Karpas-422 (cell line): ENCODE data around the gene PGBD5. TPM values are rescaled to one million over a fixed set of nuclear protein-coding genes. Genes with fewer than 3 reads are reported as not detected.

Experiments used
- DNase-seq: peaks from one replicate; pipeline ENCODE4 v3.0.0-alpha.2; 2015
- H2AFZ ChIP-seq: fragments of 200-600 bp; sonication (generic); 2 replicates; pipeline ENCODE4 v1.6.1; 2014; ENCODE audit warnings: antibody characterized with exemption, low read length, mixed read lengths
- H3K27ac ChIP-seq: fragments of 200-600 bp; sonication (generic); 2 replicates; pipeline ENCODE4 v1.5.1; 2014; ENCODE audit warnings: mild to moderate bottlenecking, low read length, moderate library complexity
- H3K27me3 ChIP-seq: fragments of 200-600 bp; sonication (generic); 2 replicates; pipeline ENCODE4 v1.6.1; 2014; ENCODE audit warnings: low read length, mixed read lengths
- H3K36me3 ChIP-seq: fragments of 200-600 bp; sonication (generic); 2 replicates; pipeline ENCODE4 v1.6.1; 2014; ENCODE audit warnings: low read length, mixed read lengths; ENCODE audit not compliant: insufficient read depth
- H3K4me1 ChIP-seq: fragments of 200-600 bp; sonication (generic); 2 replicates; pipeline ENCODE4 v1.6.1; 2014; ENCODE audit warnings: mild to moderate bottlenecking, low read length, mixed read lengths
- H3K4me2 ChIP-seq: fragments of 200-600 bp; sonication (generic); 2 replicates; pipeline ENCODE4 v1.6.1; 2014; ENCODE audit warnings: low read length, low read depth, mild to moderate bottlenecking; ENCODE audit not compliant: poor library complexity, severe bottlenecking
- H3K4me3 ChIP-seq: fragments of 200-600 bp; sonication (generic); 2 replicates; pipeline ENCODE4 v1.5.1; 2014; ENCODE audit warnings: mild to moderate bottlenecking, antibody characterized with exemption, low read length, mixed read lengths
- H3K79me2 ChIP-seq: fragments of 200-600 bp; sonication (generic); 2 replicates; pipeline ENCODE4 v1.6.1; 2014; ENCODE audit warnings: mild to moderate bottlenecking, low read length, mixed read lengths
- H3K9ac ChIP-seq: fragments of 200-600 bp; sonication (generic); 2 replicates; pipeline ENCODE4 v1.6.0; 2014; ENCODE audit warnings: low read length
- H3K9me2 ChIP-seq: fragments of 200-600 bp; sonication (generic), shearing (Covaris generic); replicated peaks from 2 replicates; pipeline ENCODE4 v1.6.0; 2014; ENCODE audit warnings: mild to moderate bottlenecking, low read length, moderate library complexity; ENCODE audit not compliant: insufficient read depth
- H3K9me3 ChIP-seq: fragments of 300-700, 200-600 bp; sonication (generic); 2 replicates; pipeline ENCODE4 v1.6.1; 2014; ENCODE audit warnings: low read length, mixed read lengths
- H4K20me1 ChIP-seq: fragments of 200-600 bp; sonication (generic); 2 replicates; pipeline ENCODE4 v1.6.1; 2014; ENCODE audit warnings: mild to moderate bottlenecking, antibody characterized with exemption, low read length, low read depth; ENCODE audit not compliant: insufficient read depth
- total RNA-seq: library from RNA; depleted of rRNA; stranded (reverse); fragments of >200 nt; shearing (Covaris generic); gene quantifications from 2 replicates; pipeline ENCODE4 v1.2.3, GENCODE V29; 2014; ENCODE audit warnings: low replicate concordance; rRNA removed

Gene PGBD5
- total RNA-seq, 1 experiment from 2014 or later: not detected

DNA sequence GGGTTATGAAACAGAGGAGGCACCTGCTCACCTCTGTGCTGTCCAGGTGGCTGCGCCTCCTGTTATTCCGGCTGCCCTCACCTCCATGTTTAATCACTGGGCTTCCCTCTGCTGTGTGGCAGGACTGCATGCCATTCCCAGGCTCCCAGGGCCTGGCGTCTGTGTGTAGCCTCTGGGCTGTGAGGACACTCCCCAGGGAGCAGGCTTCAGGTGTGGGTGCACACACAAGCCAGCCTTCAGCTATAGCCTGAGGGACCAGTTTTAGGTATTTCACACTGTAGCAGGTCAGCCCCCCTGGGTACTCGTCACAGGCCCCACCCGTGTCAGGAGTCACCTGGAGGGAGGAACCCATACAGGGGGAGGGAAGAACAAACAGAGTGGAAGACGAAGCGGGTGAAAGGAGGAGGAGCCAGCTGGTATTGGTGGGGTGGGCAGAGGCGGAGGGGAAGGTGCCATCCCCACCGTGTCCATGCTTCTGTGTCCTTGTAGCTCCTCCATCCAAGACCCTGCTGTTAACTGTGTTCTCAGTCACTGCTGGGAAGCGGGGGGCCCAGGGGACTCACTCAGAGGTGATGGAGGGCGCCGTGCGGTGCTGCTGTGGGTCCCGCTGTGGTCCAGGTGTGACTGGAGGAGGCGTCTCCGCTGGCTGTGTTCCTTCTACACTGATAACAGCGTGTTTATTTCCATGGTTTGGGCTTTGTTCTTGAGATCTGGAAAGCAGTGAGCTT, 158.6 kb downstream of the PGBD5 start:
- no peaks in the 10 kb centered on the region for H3K9me2 ChIP-seq
- H3K4me3 ChIP-seq: no peak overlapping the region
- H2AFZ ChIP-seq: no peak overlapping the region
- H3K4me1 ChIP-seq: no peaks in the 10 kb centered on the region
- H3K27ac ChIP-seq: no peak overlapping the region
- H4K20me1 ChIP-seq: no peaks in the 10 kb centered on the region
- no peaks in the 10 kb centered on the region for H3K36me3 ChIP-seq
- no peaks in the 10 kb centered on the region for H3K79me2 ChIP-seq
- H3K4me2 ChIP-seq: no peak overlapping the region
- no peaks in the 10 kb centered on the region for H3K9me3 ChIP-seq
- no peak for DNase-seq
- no peaks in the 10 kb centered on the region for H3K27me3 ChIP-seq
- H3K9ac ChIP-seq: no peak overlapping the region

DNA sequence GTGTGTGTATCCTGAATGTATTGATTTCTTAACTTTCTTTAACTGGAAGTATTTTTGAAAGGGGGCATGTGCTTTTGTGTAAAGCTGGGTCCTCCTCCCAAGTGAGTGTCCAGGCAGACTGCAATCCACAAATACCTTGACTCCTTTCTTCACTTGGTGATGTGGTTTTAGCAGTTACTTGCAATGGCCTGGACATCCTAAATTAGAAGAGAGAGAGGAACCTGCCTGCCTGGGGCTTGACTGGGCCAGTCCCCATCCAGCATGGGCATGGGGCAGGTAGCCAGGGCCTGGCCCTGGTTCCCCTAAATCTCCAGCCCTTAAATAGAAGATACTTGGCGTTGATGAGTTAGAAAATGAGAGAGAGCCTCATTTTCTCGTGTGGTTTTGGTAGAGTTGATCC, 159.7 kb downstream of the PGBD5 start:
- DNase-seq: no peak

DNA sequence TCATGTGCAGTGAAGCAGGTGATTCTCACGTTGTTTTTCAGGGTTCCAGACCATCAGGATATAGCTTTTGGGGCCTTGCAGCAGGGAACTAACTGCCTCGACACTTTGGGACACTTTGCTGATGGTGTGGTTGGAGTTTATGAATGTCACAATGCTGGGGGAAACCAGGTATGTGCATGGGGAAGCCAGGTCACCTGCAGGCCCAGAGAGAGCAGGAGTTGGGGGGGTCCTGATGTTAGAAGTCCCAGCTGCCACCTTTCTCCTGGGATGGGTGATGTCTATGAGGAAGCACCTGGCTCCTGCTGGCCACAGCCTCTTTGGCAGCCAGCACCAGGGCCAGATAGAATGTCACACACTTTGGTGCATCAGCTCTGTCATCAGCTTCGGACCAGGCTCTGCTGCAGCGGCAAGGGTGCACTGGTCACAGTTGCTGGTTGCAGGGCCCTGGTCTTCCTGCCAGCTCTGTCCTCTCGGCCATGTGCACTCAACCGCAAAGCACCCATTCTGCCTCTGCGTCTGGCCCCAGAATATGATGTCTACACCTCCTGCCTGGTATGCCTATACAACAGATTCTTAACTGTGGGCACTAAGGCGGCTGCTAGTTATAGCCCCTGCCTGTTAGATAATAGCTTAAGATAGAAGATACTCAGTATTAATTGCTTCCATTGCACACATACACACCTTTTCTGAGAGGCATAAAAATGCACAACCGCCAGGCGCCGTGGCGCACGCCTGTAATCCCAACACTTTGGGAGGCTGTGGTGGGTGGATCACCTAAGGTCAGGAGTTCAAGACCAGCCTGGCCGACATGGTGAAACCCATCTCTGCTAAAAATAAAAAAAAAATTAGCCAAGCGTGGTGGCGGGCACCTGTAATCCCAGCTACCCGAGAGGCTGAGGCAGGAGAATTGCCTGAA, 160.7 kb downstream of the PGBD5 start:
- H3K36me3 ChIP-seq: no peaks in the 10 kb centered on the region
- no peak overlapping the region for H3K4me3 ChIP-seq
- H4K20me1 ChIP-seq: no peaks in the 10 kb centered on the region
- DNase-seq: no peak
- no peaks in the 10 kb centered on the region for H3K4me1 ChIP-seq
- no peak overlapping the region for H3K9ac ChIP-seq
- H3K27me3 ChIP-seq: no peaks in the 10 kb centered on the region
- H3K9me2 ChIP-seq: no peaks in the 10 kb centered on the region
- H2AFZ ChIP-seq: no peak overlapping the region
- H3K79me2 ChIP-seq: no peaks in the 10 kb centered on the region
- H3K9me3 ChIP-seq: no peaks in the 10 kb centered on the region
- no peak overlapping the region for H3K4me2 ChIP-seq
- H3K27ac ChIP-seq: no peak overlapping the region

More for the DNA sequence above, 159.7 kb downstream of the PGBD5 start:
- no peak overlapping the region for H3K27ac ChIP-seq
- H2AFZ ChIP-seq: no peak overlapping the region
- H3K9me3 ChIP-seq: no peaks in the 10 kb centered on the region
- H3K4me3 ChIP-seq: no peak overlapping the region
- H4K20me1 ChIP-seq: no peaks in the 10 kb centered on the region
- H3K4me1 ChIP-seq: no peaks in the 10 kb centered on the region
- no peaks in the 10 kb centered on the region for H3K27me3 ChIP-seq
- no peaks in the 10 kb centered on the region for H3K36me3 ChIP-seq
- no peak overlapping the region for H3K4me2 ChIP-seq
- H3K9ac ChIP-seq: no peak overlapping the region
- no peaks in the 10 kb centered on the region for H3K79me2 ChIP-seq
- no peaks in the 10 kb centered on the region for H3K9me2 ChIP-seq

Other genes starting within 250 kb of the PGBD5 start
- 33.9 and 40.9 TPM in 2 replicates for gene COG2, start 216.1 kb upstream of the PGBD5 start, total RNA-seq